H1 (cell line): ENCODE results near the gene HES5. TPM values are rescaled to one million over a fixed set of nuclear protein-coding genes. Genes with fewer than 3 reads are reported as not detected.

Experiments
- CTCF ChIA-PET: fragments of 300-600 bp; sonication (Branson Sonifier 250); formaldehyde crosslinking; loops from one replicate; lab custom pipeline; 2021; ENCODE audit not compliant: partially characterized antibody; lab: Charles Lee
- POLR2A ChIA-PET: fragments of 300-600 bp; sonication (Branson Sonifier 250); formaldehyde crosslinking; loops from one replicate; lab custom pipeline; 2021; ENCODE audit warnings: inconsistent platforms; ENCODE audit not compliant: partially characterized antibody; lab: Charles Lee
- DNase-seq, 2 experiments: peaks; one replicate each; pipeline versions ENCODE4 v3.0.0 to v3.0.0-alpha.2; 2010 to 2022; ENCODE audit warnings: low spot score in 2 of 2, low read depth in 1 of 2, mixed read lengths in 1 of 2
- FAIRE-seq: peaks from 2 replicates; lab custom pipeline; 2011; peaks lifted over from hg19 to GRCh38; lab: Jason Lieb, UNC
- H2AFZ ChIP-seq: 2 replicates; pipeline ENCODE4 v1.8.1; 2012; ENCODE audit warnings: low read length, inconsistent platforms
- H2AK5ac ChIP-seq: 2 replicates; pipeline ENCODE4 v1.6.1; 2013; ENCODE audit warnings: low read depth, low read length
- H2BK120ac ChIP-seq: replicated peaks from 2 replicates; pipeline ENCODE3; 2013; ENCODE audit warnings: low read depth, low read length, inconsistent platforms
- H2BK12ac ChIP-seq: 2 replicates; pipeline ENCODE4 v1.6.1; 2013; ENCODE audit warnings: low read depth, low read length
- H2BK15ac ChIP-seq: 2 replicates; pipeline ENCODE4 v1.6.1; 2013; ENCODE audit warnings: low read length
- H2BK20ac ChIP-seq: 2 replicates; pipeline ENCODE4 v1.6.1; 2013; ENCODE audit warnings: low read length
- H2BK5ac ChIP-seq: 2 replicates; pipeline ENCODE4 v1.6.1; 2013; ENCODE audit warnings: low read depth, low read length
- H3K14ac ChIP-seq: 2 replicates; pipeline ENCODE4 v1.6.1; 2013; ENCODE audit warnings: inconsistent platforms; ENCODE audit not compliant: insufficient read length
- H3K18ac ChIP-seq: 2 replicates; pipeline ENCODE4 v1.6.1; 2013; ENCODE audit warnings: low read length; ENCODE audit errors: extremely low read depth
- H3K23ac ChIP-seq: 2 replicates; pipeline ENCODE4 v1.6.1; 2013; ENCODE audit warnings: inconsistent platforms; ENCODE audit not compliant: insufficient read length
- H3K23me2 ChIP-seq: 2 replicates; pipeline ENCODE4 v1.6.1; 2013; ENCODE audit warnings: low read depth, low read length
- H3K27ac ChIP-seq: 2 replicates; pipeline ENCODE4 v1.6.1; 2011; ENCODE audit warnings: low read depth, low read length, inconsistent platforms
- H3K27me3 ChIP-seq, 4 experiments: replicated peaks in 1 of 4; 1 replicate in 1 of 4; 2 replicates in 3 of 4; pipeline versions ENCODE4 v1.6.1 to v1.8.1; 2011 to 2013; ENCODE audit warnings: low read length in 3 of 4, mild to moderate bottlenecking in 3 of 4, inconsistent platforms in 2 of 4, mixed read lengths in 2 of 4, moderate library complexity in 1 of 4; ENCODE audit not compliant: control insufficient read depth in 3 of 4, insufficient read depth in 3 of 4; ENCODE audit errors: extremely low read depth in 1 of 4
- H3K36me3 ChIP-seq, 4 experiments: 2 replicates each; pipeline versions ENCODE4 v1.6.1 to v1.8.1; 2011 to 2013; ENCODE audit warnings: mild to moderate bottlenecking in 4 of 4, low read length in 3 of 4, moderate library complexity in 2 of 4, control low read depth in 1 of 4, inconsistent platforms in 1 of 4; ENCODE audit not compliant: insufficient read depth in 4 of 4, control insufficient read depth in 2 of 4
- H3K4ac ChIP-seq: replicated peaks from 2 replicates; pipeline ENCODE3; 2013; ENCODE audit warnings: low read length, low read depth, mixed read lengths, inconsistent platforms; ENCODE audit not compliant: insufficient read length
- H3K4me1 ChIP-seq, 4 experiments: replicated peaks in 1 of 4; 1 replicate in 1 of 4; 2 replicates in 3 of 4; pipeline versions ENCODE4 v1.6.1 to v1.8.1; 2011 to 2013; ENCODE audit warnings: low read length in 3 of 4, inconsistent platforms in 2 of 4, mixed read lengths in 1 of 4; ENCODE audit not compliant: insufficient read depth in 4 of 4, control insufficient read depth in 3 of 4
- H3K4me2 ChIP-seq, 2 experiments: 2 replicates each; pipeline versions ENCODE4 v1.6.1 to v1.8.1; 2011 to 2013; ENCODE audit warnings: low read depth in 2 of 2, low read length in 2 of 2, control low read depth in 1 of 2, inconsistent platforms in 1 of 2, mild to moderate bottlenecking in 1 of 2; ENCODE audit not compliant: insufficient read depth in 1 of 2
- H3K4me3 ChIP-seq, 4 experiments: fragments of 200-600, 300-600 bp in 1 of 4; sonication (generic), shearing (Covaris generic), sonication (Bioruptor Twin) in 1 of 4; 2 replicates each; pipeline versions ENCODE4 v1.5.1 to v1.8.1; 2011 to 2016; ENCODE audit warnings: low read length in 4 of 4, low read depth in 3 of 4, control low read depth in 2 of 4, inconsistent platforms in 2 of 4, mild to moderate bottlenecking in 2 of 4, mixed read lengths in 1 of 4, moderate library complexity in 1 of 4; ENCODE audit not compliant: insufficient read depth in 2 of 4; ENCODE audit errors: extremely low read depth in 1 of 4
- H3K56ac ChIP-seq: replicated peaks from 2 replicates; pipeline ENCODE3; 2013; ENCODE audit warnings: low read depth, mild to moderate bottlenecking, mixed read lengths, low read length, inconsistent platforms; ENCODE audit not compliant: insufficient read length
- H3K79me1 ChIP-seq: 2 replicates; pipeline ENCODE4 v1.6.1; 2013; ENCODE audit warnings: low read depth, low read length, control low read depth
- H3K79me2 ChIP-seq, 2 experiments: 2 replicates each; pipeline versions ENCODE4 v1.6.1 to v1.8.1; 2012 to 2013; ENCODE audit warnings: low read length in 2 of 2, mild to moderate bottlenecking in 2 of 2, inconsistent platforms in 1 of 2; ENCODE audit not compliant: insufficient read depth in 2 of 2, control insufficient read depth in 1 of 2
- H3K9ac ChIP-seq, 4 experiments: replicated peaks in 1 of 4; 1 replicate in 1 of 4; 2 replicates in 3 of 4; pipeline versions ENCODE4 v1.6.1 to v1.8.1; 2011 to 2013; ENCODE audit warnings: low read depth in 3 of 4, low read length in 3 of 4, control low read depth in 2 of 4, mild to moderate bottlenecking in 2 of 4, moderate library complexity in 2 of 4, inconsistent platforms in 1 of 4; ENCODE audit errors: extremely low read depth in 1 of 4
- H3K9me3 ChIP-seq, 2 experiments: 2 replicates each; pipeline versions ENCODE4 v1.6.1 to v1.8.1; 2012 to 2013; ENCODE audit warnings: mild to moderate bottlenecking in 2 of 2, moderate library complexity in 2 of 2, control low read depth in 1 of 2, inconsistent platforms in 1 of 2, low read depth in 1 of 2, low read length in 1 of 2, mixed read lengths in 1 of 2; ENCODE audit not compliant: insufficient read depth in 2 of 2
- H4K20me1 ChIP-seq, 2 experiments: replicated peaks in 1 of 2; 2 replicates each; pipeline versions ENCODE3 to v1.8.1; 2011 to 2013; ENCODE audit warnings: inconsistent platforms in 2 of 2, low read length in 2 of 2, mild to moderate bottlenecking in 1 of 2; ENCODE audit not compliant: insufficient read depth in 2 of 2, control insufficient read depth in 1 of 2
- H4K5ac ChIP-seq: 2 replicates; pipeline ENCODE4 v1.6.1; 2013; ENCODE audit warnings: low read length, low read depth, mixed read lengths, inconsistent platforms; ENCODE audit not compliant: insufficient read length
- H4K8ac ChIP-seq: 2 replicates; pipeline ENCODE4 v1.8.0; 2013; ENCODE audit warnings: mild to moderate bottlenecking, moderate library complexity, low read length, inconsistent platforms; ENCODE audit not compliant: insufficient read depth; ENCODE audit errors: extremely low read depth
- H4K91ac ChIP-seq: replicated peaks from 2 replicates; pipeline ENCODE3; 2013; ENCODE audit warnings: low read length, mixed read lengths, inconsistent platforms; ENCODE audit not compliant: insufficient read length
- CEBPB ChIP-seq: IDR thresholded peaks from 2 replicates; pipeline ENCODE4 v1.6.1; 2012; ENCODE audit warnings: low read depth, low read length
- CHD2 ChIP-seq: IDR thresholded peaks from 2 replicates; pipeline ENCODE4 v1.6.1; 2012; ENCODE audit warnings: low read length, improper control_type of control experiment
- EGR1 ChIP-seq: IDR thresholded peaks from 2 replicates; pipeline ENCODE4 v1.6.1; 2011; ENCODE audit warnings: low read depth, low read length, borderline replicate concordance
- GABPA ChIP-seq: IDR thresholded peaks from 2 replicates; pipeline ENCODE4 v1.6.1; 2011; ENCODE audit warnings: mild to moderate bottlenecking, low read length, moderate library complexity, borderline replicate concordance; ENCODE audit not compliant: insufficient read depth
- JUND ChIP-seq: IDR thresholded peaks from 2 replicates; pipeline ENCODE4 v1.6.1; 2011; ENCODE audit warnings: mild to moderate bottlenecking, improper control_type of control experiment, low read length
- PHF8 ChIP-seq: fragments of 200-600 bp; sonication (generic); conservative IDR thresholded peaks from 2 replicates; pipeline ENCODE4 v1.7.1; 2012; ENCODE audit warnings: low read depth, mild to moderate bottlenecking, inconsistent platforms, low read length, moderate library complexity
- POLR2A ChIP-seq, 2 experiments: IDR thresholded peaks; 1 replicate in 1 of 2; 2 replicates in 1 of 2; pipeline ENCODE4 v1.6.1; 2011; ENCODE audit warnings: low read depth in 2 of 2, low read length in 2 of 2, mild to moderate bottlenecking in 2 of 2; ENCODE audit errors: control extremely low read depth in 1 of 2
- POLR2AphosphoS5 ChIP-seq: IDR thresholded peaks from 2 replicates; pipeline ENCODE4 v1.6.1; 2011; ENCODE audit warnings: low read depth, low read length
- SIX5 ChIP-seq: IDR thresholded peaks from 2 replicates; pipeline ENCODE4 v1.6.1; 2011; ENCODE audit warnings: mild to moderate bottlenecking, low read depth, low read length
- SUZ12 ChIP-seq: fragments of 200-600 bp; sonication (generic); IDR thresholded peaks from 2 replicates; pipeline ENCODE4 v1.6.1; 2012; ENCODE audit warnings: mild to moderate bottlenecking, inconsistent platforms, low read length, moderate library complexity, mixed read lengths
- WGBS, 2 experiments: shearing (Covaris generic) in 1 of 2; methylation state at CpG; one replicate each; pipeline versions ENCODE4 v1.1.6 to v1.1.7; 2013 to 2015; ENCODE audit warnings: low lambda C conversion rate in 2 of 2, mixed read lengths in 2 of 2, inconsistent platforms in 1 of 2, low coverage in 1 of 2, missing lambda C conversion rate in 1 of 2; ENCODE audit not compliant: insufficient replicate concordance in 2 of 2, insufficient coverage in 1 of 2, insufficient read length in 1 of 2; ENCODE audit errors: extremely low coverage in 1 of 2, missing lambda C conversion rate in 1 of 2; 5-methylcytosine and 5-hydroxymethylcytosine counted together
- polyA plus RNA-seq, 7 experiments: library from polyadenylated mRNA; depleted of rRNA in 3 of 7; stranded (reverse) in 5 of 7; unstranded in 2 of 7; fragments of >200 nt in 5 of 7; fragments of 200-250 nt in 2 of 7; gene quantifications; 1 replicate in 5 of 7; 2 replicates in 1 of 7; 4 replicates in 1 of 7; pipeline versions ENCODE4 v1.2.1 to v1.2.3, GENCODE V29; 2011 to 2013; ENCODE audit warnings: missing spikeins in 2 of 7, mixed read lengths in 2 of 7
- total RNA-seq: library from RNA; stranded (reverse); fragmentation: NEBNext Ultra II Directional; extraction: Animal tissue kit (Norgen Biotek cat#: 25700); gene quantifications from 2 replicates; pipeline ENCODE4 v1.2.1, GENCODE V29; 2021
- TF ChIP-seq, protein P1 (sequence below): IDR thresholded peaks from 2 replicates; pipeline ENCODE4 v1.6.1; 2012; ENCODE audit warnings: inconsistent platforms

HES5 gene
- total and polyA plus RNA-seq, 2 of the 8 experiments (the other 6 are each of a cell fraction or from before 2014, with no cell fraction given): 0.22 TPM; not detected in 1

DNA sequence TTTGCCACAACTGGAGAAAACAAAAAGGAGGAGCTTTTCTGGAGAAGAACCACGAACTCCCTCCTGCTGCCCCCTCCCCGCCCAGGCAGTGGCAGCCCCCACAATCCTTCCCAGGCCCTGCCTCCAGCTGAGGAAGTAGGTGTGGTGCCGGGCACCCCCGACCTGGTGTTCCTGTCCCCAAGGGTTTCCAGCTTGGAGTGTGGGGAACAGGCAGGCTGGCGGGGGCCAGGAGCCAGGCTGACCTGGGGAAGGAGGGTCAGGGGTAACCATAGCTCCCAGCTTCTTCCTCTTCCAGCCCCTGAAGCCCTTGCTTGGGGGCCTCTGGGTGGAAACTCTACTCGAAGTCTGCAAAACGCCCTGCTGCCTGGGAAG, 4.2 kb upstream of the HES5 start:
- H4K5ac ChIP-seq: no peak overlapping the region
- H2BK120ac ChIP-seq: no peak overlapping the region
- no peaks in the 10 kb centered on the region for H3K36me3 ChIP-seq
- H3K23ac ChIP-seq: no peak overlapping the region
- POLR2A ChIA-PET: interaction anchor here (1.4 to 2.9 kb wide), 2 partner anchors 8 to 10 kb away, joined by 6 to 13 read pairs; partner anchors contain the start of gene PANK4
- H2AFZ ChIP-seq: no peak overlapping the region
- no peak overlapping the region for H2BK15ac ChIP-seq
- H2BK12ac ChIP-seq: no peak overlapping the region
- H3K4ac ChIP-seq: no peak overlapping the region
- CTCF ChIA-PET: interaction anchor here (0.7 to 3.7 kb wide), 8 partner anchors 10 to 118 kb away, joined by 3 to 16 read pairs (median 6); no protein-coding TSS in a partner anchor
- no peak overlapping the region for H3K56ac ChIP-seq
- no peaks in the 10 kb centered on the region for H3K9me3 ChIP-seq
- peaks cover 0 to 21% (median 13%) of the 10 kb centered on the region in 4 experiments; a peak in 6 of 7 replicates for H3K4me1 ChIP-seq
- no peak overlapping the region for H3K4me2 ChIP-seq
- H3K79me2 ChIP-seq: no peaks in the 10 kb centered on the region
- peaks cover 17 to 80% (median 60%) of the 10 kb centered on the region in 4 experiments for H3K27me3 ChIP-seq
- TF ChIP-seq EGR1: no peak
- TF ChIP-seq POLR2AphosphoS5: no peak
- TF ChIP-seq CEBPB: no peak
- TF ChIP-seq GABPA: no peak
- TF ChIP-seq, protein P1, sequence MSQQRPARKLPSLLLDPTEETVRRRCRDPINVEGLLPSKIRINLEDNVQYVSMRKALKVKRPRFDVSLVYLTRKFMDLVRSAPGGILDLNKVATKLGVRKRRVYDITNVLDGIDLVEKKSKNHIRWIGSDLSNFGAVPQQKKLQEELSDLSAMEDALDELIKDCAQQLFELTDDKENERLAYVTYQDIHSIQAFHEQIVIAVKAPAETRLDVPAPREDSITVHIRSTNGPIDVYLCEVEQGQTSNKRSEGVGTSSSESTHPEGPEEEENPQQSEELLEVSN: no peak
- no peak for TF ChIP-seq CHD2
- no peak for TF ChIP-seq POLR2A (IDR thresholded peaks at IDR 0.05; ENCODE audit: control extremely low read depth in 1 of 2, low read depth in 2 of 2, low read length in 2 of 2)
- no peak for TF ChIP-seq SIX5
- TF ChIP-seq SUZ12: no peak
- no peak for TF ChIP-seq JUND
- no peak for TF ChIP-seq PHF8
- no peak overlapping the region for H3K14ac ChIP-seq
- H3K9ac ChIP-seq: no peak overlapping the region
- FAIRE-seq (no peak), DNase-seq (no peak)
- H3K23me2 ChIP-seq: peaks cover 4% of the 10 kb centered on the region; the same call in 1 of the 2 replicates
- H2BK20ac ChIP-seq: no peak overlapping the region
- 57% methylated on average over 7 of the region's 7 CpGs; no CpG with 5 or more reads in 1 of the 2 experiments for WGBS, 2 experiments
- no peak overlapping the region for H4K91ac ChIP-seq
- H3K27ac ChIP-seq: no peak overlapping the region
- no peak overlapping the region for H4K8ac ChIP-seq
- no peak overlapping the region for H3K4me3 ChIP-seq
- peaks cover 0 to 10% of the 10 kb centered on the region in 2 experiments for H4K20me1 ChIP-seq
- no peaks in the 10 kb centered on the region for H3K79me1 ChIP-seq
- H3K18ac ChIP-seq: no peak overlapping the region
- no peak overlapping the region for H2BK5ac ChIP-seq
- H2AK5ac ChIP-seq: no peak overlapping the region
